HG03097 (cell line): Measurements from ENCODE around the gene RAPGEF5.
"Not testable (repeated sequence)": the region's sequence is repeated elsewhere in the genome, so short reads cannot be mapped to it uniquely, and the experiment has no call there.

Experiments
- ATAC-seq: cut with Tn5 transposase; IDR thresholded peaks from one replicate; pipeline ENCODE4 v1.9.1; 2021; ENCODE audit not compliant: unreplicated experiment, low FRiP score

The RAPGEF5 gene

DNA sequence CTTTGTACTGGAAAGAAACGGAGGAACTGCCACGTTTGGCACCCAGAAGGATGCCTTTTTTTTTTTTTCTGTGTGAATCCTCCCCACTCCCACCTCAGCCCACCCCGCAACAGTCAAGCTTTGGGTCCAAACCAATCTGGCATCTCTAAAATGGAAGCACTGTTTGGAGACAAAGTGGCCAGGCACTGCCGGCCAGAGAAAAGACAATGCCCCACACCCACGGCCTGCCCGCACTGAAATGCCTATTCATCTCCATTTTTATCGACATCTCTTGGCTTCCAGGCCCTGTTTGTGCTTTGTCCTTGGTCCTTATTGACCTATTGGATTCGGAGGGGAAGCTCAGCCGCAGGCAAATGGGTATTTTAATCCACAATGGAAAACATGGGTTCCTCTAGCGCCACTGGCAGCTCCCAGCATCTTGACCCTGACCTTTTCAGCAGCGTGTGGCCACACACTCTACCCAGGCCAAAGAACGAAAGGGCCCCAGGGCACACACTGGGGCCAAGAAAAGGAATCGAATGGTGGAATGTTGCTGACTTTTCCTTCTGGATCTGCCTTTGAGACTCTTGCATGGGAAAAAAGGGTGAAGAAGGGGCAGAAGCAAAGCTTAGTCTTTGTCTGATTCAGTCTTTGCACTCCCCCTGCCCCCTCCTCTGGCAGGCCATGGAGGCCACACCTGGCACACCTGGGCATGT is 248.7 kb downstream of the RAPGEF5 start:
- no peak for ATAC-seq

DNA sequence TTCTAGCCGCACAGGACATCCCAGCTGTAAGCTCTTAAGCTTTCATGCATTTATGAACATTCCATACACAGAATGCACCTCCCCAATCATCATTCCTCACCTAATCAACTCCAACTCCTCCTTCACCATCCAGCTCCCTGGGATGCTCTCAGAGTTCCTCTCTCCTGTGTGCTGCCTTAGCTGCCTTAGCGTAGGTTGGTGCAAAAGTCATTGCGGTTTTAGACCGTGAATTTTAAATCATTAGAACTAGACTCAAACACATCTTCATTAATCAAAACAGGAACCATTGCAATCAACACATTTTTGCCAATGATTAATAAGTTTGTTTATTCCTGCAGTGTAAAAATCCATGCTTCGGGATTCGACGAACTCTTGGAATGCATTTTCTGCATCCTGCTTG is 251.4 kb downstream of the RAPGEF5 start:
- ATAC-seq, result no peak

DNA sequence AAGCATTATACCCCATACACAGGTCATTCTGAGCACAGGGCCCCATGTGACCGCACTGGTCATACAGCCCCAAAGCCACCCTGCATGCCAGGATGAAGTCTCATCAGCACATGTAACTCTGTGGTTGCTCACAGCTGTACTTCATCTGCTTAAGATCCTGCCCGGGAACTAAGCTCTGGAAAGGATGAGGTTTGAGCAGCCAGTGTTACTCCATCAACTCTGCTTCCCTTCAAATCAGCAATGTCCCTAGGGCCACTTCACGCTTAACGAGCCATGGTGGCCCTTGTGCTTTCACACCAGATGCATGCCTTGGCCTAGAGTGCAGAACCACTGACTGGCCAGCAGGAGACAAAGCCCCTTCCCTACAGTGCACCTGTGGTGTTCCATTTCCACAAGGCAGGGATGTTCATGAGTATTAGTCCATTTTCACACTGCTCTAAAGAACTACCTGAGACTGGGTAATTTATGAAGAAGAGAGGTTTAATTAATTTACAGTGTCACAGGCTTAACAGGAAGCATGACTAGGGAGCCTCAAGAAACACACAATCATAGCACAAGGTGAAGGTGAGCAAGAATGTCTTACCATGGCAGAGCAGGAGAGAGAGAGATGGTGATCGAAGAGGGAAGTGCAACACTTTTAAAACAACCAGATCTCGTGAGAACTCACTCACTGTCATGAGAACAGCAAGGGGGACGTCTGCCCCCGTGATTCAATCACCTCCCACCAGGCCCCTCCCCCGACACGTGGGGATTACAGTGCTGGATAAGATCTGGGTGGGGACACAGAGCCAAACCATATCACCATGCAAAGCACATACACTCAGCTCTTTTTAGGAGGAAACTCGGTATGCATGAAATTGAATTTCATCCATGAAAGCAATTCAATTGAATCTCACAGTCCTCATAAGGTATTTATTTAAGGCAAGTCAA is 262.3 kb downstream of the RAPGEF5 start:
- ATAC-seq, result no peak

DNA sequence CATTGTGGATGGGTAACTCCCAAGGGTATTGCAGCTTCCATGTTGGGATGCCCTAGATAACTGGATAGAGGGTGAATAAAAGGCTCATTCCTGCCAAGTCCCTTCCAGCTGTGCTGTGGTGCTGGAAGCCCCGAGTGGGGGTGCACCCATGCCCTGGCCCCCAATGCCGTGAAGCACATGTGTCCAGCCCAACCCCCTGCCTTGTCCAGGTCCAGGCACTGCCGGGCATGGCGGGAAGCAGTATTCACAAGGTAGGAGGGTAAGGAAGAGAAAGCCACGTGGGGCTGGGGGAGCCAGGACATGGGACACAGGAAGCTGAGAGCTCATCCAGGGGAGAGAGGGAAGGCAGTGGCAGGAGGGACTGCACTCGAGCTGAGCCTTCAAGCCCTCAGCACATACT is 263.0 kb downstream of the RAPGEF5 start:
- no peak for ATAC-seq

DNA sequence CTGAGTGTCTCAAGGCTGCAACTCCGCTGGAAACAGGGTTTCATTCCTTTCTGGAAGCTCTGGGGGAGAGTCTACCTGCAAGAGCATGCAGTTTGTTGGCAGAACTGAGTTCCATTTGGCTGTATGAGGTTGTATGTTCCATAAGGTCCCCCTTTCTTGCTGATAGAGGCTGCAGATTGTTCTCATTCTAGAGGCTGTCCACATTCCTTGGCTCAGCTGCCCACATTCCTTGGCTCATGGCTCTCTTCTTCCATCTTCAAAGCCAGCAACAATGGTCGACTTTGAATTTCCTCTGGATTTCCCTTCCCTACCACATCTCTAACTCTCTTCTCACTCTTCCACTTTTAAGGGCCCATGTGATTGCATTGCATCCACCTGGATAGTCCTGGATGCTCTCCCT is 264.0 kb downstream of the RAPGEF5 start:
- ATAC-seq, result no peak

DNA sequence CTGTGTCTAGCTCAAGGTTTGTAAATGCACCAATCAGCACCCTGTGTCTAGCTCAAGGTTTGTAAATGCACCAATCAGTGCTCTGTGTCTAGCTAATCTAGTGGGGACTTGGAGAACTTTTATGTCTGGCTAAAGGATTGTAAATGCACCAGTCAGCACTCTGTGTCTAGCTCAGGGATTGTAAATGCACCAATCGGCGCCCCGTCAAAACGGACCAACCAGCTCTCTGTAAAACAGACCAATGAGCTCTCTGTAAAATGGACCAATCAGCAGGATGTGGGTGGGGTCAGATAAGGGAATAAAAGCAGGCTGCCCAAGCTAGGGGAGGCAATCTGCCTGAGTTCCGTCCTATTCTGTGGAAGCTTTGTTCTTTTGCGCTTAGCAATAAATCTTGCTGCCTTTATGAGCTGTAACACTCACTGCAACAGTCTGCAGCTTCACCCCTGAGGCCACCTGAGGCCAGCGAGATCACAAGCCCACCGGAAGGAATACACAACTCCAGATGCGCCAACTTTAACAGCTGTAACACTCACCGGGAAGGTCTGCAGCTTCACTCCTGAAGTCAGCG is 265.9 kb downstream of the RAPGEF5 start:
- not testable (repeated sequence) for ATAC-seq

DNA sequence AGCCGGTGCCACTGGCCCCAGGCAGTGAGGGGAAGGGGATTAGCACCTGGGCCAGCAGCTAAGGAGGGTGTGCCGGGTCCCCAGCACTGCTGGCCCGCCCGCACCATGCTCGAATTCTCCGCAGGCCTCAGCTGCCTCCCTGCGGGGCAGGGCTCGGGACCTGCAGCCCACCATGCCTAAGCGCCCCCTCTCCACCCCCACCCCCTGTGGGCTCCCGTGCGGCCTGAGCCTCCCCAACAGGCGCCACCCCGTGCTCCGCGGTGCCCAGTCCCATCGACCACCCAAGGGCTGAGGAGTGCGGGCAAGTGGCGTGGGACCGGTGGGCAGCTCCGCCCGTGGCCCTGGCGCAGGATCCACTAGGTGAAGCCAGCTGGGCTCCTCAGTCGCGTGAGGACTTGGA is 266.4 kb downstream of the RAPGEF5 start:
- ATAC-seq, result no peak

DNA sequence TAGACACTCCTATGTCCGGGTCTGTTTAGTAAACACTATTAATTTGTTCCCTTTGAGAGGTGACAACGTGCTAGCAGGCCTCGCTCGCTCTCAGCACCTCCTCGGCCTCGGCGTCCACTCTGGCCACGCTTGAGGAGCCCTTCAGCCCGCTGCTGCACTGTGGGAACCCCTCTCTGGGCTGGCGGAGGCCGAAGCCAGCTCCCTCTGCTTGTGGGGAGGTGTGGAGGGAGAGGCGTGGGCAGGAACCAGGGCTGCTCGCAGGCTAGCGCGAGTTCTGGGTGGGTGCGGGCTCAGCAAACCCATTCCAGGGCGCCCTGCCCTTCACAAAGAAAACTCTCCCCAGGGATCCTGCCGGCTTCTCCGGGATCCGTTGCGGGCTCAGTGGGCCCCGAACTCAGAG is 266.8 kb downstream of the RAPGEF5 start:
- no peak for ATAC-seq

DNA sequence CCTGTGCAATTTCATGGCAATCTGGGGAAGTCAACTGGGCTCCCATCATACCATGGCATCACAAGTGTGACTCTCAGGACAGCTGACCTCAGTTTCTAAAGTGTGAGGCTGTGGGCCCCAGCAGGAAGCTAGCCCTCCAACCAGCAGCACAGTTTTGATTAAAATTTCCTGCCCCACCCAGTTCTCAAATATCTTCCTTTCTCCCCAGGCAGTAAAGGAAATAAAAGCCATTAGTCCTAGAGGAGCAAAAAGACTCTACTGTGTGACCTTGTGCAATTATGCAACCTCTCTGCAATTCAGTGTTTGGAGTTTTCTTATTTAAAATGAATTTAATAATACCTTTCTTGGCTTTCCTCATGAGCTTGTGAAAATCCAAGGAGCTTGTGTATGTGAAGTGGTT is 268.1 kb downstream of the RAPGEF5 start:
- no peak for ATAC-seq

DNA sequence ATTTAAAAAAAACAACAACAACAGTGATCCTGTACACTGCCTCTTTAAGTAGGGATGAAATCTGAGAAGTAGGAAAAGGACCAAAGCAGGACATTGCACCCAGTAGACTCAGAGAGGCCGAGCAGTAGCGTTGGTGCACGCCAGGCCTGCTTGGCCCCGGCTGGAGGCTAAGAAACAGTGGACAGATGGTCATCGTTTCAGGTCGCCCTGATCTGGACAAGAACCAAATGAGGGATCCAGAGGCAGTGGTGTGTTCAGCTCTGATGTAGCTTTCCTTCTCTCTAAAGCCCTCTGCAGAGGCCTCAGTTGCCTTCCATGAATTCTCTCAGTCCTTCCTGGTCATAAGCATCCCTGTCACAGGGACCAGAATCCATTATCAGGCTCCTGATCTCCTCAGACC is 269.1 kb downstream of the RAPGEF5 start:
- no peak for ATAC-seq

DNA sequence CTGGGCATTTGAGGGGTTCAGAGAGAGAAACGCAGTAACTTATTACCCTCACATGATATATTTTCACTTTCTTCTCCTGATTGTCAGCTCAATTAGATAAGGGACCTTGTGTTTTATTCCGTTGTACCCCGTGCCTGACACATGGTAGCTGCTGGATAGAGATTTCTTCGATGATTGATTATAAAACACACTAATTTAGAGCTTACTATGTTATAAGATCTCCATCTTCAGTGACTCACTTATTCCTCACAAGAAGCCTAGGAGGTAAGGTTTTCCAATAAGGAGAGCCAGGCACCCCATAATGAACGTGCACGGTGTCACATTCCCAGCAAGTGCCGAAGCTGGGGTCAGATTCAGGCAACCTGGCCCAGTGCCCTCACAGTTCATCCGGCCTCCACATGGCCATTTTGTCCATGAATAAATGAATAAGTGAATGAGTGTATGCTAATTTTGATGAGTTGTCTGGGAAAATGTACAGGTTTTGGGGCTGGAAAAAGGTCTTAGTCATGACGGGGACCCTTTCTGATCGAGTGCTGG is 273.2 kb downstream of the RAPGEF5 start:
- ATAC-seq, result no peak

DNA sequence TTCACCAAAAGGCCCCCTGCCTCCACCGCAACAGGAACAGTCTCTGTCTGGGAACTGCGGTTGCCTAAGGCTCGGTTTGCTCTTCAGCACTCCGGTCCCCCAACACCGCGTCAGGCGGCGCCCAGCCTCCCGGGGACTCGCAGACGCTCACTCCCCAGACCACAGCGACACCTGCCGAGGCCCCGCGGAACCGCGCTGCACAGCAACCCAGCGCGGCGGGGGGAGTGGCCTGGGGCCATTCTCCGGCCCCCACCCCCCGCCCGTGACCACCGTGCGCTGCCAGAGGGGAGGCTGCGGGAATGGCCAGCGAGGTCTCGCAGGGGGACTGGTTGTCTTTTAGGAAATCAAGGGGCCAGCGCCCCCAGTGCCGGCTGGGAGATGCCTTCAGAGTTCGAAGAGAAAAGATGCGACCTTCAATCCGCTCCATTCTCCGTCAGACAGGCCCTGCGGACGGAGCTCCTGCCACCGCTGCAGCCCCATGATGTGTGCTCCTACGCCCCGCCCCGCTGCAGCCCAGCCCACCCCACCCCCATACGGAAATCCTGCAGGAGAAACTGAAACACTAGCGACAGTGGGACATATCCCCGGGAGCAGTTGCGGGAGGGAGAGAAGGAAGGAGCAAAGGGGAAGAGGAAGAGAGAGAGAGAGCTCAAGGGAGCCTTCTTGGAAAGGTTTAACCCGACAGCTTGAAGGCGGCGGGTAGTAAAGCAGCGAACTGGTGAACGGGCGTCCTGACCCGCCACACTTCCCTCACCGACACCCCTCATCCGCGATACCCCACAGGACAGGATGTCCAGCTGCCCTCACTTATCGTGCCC is 273.9 kb downstream of the RAPGEF5 start:
- peak; percentile 98 for ATAC-seq

DNA sequence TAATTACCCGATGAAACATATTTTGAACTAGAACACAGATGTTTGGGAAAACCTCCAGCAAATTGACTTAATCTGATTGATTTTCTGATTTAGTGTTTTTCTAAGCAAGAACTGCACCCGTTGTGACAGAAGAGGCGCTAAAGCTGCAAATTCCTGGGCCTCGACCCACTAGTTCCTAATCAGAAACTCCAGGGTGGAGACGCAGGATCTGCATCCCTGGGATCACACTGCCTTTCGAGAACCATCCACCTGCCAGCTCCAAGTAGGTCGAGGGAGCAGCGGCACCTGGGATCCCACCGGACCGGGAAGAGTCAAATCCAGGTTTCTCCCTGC is 274.4 kb downstream of the RAPGEF5 start:
- ATAC-seq, result no peak

DNA sequence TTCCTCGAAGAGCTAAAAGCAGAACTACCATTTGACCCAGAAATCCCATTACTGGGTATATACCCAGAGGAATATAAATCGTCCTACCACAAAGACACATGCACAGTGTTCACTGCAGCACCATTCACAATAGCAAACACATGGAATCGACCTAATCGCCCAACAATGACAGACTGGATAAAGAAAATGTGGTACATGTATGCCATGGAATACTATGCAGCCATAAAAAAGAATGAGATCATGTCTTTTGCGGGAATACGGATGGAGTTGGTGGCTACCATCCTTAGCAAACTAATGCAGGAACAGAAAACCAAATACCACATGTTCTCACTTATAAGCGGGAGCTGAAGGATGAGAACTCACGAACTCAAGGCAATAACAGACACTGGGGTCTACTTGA is 276.7 kb downstream of the RAPGEF5 start:
- not testable (repeated sequence) for ATAC-seq

DNA sequence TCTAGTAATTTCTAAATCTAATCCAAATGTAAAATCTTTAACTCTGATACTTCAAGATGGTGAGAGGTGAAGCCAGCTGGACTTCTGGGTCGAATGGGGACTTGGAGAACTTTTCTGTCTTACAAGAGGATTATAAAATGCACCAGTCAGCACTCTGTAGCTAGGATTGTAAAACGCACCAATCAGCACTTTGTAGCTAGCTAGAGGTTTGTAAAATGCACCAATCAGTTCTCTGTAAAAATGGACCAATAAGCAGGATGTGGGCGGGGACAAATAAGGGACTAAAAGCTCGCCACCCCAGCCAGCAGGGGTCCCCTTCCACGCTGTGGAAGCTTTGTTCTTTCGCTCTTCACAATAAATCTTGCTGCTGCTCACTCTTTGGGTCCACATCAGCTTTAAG is 278.1 kb downstream of the RAPGEF5 start:
- ATAC-seq, result not testable (repeated sequence)

DNA sequence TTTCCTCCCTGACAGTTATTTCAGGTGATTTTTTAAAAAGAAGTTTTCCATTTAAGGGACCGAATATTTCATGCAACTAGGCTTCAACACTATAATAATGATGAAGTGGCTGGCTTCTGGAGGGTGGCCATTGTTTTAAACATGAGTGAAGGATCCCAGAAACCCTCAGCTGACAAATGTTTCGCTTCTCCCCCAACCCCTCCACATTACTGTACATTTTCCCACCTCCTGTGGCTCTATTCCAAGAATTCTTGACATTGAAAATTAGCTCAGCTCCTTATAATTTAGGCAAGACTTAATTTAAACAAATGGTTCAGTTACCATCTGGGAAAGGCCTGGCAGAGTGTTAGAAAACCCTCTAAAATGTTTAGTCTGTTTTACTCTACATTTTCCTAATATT is 281.4 kb downstream of the RAPGEF5 start:
- ATAC-seq, result no peak

DNA sequence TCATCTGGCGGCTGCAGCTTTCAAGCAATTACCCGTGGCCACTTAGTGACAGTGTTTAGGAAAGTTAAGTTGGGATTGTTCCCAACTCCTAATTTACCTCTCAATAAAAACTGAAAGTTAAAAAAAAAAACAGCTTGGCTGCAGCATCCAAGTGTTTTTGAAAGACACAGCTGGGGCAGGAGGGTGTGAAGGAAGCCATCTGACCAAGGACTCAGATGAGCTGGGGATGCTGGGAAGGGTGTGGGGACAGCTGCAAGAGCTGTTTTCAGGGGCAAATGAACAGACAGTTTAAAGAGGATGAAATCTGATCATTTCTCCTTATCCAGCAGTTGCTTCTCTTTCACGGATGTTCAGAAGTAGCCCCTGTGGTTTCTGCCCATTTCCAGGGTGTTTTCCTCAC is 282.1 kb downstream of the RAPGEF5 start:
- no peak for ATAC-seq
